Bone marrow (tissue), 2 donors: Measurements from ENCODE around the gene RTKN.
"Not testable (repeated sequence)": the region's sequence is repeated elsewhere in the genome, so short reads cannot be mapped to it uniquely, and the experiment has no call there.

Source experiments
- DNase-seq, 2 donors: peaks; one replicate each; lab custom pipeline; 2025; lab: John Stamatoyannopoulos, UW

The RTKN gene

DNA sequence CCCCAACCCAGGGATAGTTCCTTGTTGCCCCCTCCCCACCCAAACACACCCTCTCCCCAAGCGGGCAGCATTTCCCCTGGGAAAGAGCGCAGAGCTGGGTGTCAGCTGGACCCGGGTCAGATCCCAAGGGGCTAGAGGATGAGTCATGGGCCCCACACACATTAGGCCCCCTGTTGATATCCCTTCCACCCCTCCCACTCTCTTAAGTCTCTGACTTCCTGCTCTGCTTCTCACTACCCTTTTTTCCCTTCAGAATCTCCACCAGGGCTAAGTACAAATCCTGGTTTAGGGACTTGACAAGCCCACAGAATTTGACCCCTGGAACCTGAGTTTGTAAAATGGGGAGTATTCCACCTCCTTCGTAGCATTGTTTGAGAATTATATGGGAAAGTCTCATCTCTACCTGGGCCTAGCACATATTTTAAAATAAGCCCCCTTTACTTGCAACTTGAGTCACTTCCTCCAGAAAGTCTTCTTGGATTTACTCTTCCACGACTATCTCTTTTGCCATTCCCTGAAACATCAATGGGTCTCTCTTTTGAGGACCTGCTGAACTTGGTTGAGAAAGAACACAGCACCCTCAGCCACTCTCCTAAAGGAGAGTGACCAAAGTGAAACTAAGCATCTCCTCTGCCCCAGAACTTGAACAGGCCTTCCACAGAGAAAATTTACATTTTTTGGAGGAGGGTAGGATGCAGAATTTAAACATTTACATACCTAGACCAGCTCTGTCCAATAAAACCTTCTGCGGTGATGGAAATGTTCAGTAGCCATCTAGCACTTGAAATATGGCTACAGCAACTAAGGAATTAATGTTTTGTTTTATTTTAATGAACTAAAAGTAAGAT is 4.7 kb downstream of the RTKN start:
- no peak for DNase-seq

DNA sequence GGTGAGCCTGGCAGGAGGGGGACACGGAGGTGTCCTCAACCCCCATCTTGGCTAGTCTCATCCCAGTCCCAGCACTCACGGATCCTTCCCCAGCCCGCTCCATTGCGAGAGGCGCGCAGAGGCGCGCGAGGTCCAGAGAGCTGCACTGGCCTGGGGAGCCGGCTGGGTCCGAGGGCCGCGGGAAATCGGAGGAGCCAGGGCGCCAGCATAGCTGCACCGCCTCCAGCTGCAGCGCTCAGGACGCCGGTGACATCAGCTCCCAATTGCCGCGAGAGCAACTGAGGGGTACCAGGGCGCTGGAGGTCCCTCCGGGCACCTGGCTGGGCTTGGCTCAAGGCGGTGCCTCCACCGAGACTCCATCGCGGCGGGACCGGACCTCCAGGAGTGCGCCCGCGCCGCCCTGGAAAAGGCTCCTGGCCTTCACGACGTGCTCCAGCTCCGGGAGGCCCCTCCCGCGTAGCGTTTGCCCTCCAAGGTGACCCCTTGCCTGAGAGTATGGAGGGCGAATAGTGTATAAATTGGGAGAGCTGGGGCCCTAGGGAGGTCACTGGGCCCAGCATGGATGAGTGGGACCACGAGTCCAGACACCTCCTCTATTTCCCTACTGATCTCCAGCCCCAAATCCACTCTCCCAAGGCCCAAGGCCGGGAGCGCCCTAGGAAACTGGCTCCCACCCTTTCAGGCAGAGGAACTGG is 5.5 kb downstream of the RTKN start:
- DNase-seq = no peak

DNA sequence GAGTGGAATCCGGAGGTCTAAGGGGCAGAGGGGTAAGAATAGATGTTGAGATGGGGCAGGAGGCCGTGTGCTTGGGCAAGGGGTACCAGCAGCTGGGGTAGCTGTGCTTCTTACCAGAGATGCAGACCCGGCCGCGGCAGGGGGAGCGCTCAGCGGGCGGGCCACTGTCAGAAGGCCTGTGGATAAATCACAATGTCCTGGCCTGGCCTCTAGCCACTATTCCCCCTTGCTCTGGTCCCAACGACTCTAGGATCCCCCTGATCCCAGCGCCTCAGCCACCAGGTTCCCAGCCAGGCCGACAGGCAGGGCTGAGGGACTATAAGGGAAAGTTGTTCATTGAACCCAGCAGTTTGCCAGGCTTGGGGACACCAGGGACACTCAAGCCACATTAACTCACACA is 11.2 kb downstream of the RTKN start:
- no peak for DNase-seq

DNA sequence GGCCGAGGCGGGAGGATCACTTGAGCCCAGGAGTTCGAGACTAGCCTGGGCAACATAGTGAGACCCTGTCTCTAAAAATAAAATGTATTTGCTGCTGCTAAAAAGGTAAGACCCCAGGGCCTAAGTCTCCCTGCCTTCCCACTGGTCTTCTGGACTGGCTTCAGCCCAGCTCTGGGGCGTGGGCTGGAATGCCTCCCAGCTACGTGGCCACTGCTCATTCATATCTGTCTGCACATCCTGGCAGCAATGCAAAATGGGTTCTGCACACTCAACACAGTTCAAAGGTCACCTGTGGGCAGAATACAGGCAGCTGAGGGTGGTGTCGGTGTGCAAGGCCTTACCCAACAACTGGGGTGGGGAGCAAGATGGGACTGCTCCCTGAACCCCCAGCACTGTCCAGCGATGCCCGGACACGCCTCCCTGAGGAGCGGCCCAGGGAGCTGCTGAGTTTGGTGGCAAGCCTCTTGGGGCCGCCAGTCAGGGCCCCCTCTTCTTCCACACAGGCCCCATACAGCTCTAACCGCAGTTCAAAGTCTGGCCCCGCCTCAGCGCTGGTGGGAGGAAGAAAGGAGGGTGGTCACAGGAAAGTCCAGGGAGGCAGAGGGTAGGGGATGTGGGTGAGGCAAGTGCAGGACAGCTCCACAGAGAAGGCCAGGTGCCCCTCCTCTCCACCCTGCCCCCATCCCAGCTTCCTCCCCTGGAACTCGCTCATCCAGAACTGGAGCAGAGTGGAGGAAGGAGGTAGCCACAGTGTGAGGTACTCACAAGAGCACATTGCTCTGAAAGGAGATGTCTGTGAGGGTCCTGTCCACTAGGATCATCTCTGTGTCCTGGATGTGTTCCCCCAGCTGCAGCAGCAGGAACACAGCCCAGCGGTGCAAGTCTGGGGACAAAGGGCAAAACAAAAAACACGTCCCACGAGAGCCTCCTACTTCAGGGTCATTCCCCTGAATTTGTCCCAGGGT is 12.0 kb downstream of the RTKN start:
- DNase-seq = no peak

DNA sequence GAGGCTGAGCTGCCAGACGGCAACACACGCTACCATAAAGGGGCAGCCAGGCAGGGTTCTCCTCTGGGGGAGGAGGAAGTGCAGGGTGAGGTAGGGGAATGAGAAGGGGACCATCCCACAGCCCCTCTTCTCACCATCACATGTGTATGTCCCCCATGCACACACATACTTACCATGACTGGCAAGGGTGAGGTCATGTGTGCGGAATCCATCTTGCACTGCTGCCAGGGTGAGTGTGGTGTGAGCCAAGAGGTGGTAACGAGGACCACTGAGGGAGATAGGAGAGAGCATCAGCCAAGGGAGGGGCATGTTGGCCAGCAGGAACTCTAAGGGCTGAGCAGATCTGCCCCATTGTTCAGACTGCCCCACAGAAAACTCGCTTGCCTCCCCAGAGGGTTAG is 13.1 kb downstream of the RTKN start:
- DNase-seq = no peak

DNA sequence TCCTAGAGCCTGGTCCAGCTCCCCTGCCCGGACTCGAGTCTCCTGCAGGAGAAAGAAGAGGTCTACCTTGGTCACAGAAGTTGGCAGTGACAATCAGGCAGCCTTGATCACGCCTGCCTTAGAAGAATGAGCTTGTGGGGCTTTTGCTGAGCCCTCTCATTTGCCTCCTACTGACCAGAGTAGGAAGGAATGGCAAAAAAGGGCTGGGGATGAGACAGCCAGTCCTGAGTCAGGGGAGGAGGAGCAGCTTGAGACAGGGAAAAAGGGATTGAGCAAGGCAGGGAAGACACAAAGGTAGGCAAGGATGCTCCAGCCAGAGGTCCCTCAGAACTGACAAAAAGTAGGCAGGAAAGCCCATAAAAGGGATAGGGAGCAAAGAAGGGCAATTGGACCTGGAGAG is 14.2 kb downstream of the RTKN start:
- DNase-seq = no peak

DNA sequence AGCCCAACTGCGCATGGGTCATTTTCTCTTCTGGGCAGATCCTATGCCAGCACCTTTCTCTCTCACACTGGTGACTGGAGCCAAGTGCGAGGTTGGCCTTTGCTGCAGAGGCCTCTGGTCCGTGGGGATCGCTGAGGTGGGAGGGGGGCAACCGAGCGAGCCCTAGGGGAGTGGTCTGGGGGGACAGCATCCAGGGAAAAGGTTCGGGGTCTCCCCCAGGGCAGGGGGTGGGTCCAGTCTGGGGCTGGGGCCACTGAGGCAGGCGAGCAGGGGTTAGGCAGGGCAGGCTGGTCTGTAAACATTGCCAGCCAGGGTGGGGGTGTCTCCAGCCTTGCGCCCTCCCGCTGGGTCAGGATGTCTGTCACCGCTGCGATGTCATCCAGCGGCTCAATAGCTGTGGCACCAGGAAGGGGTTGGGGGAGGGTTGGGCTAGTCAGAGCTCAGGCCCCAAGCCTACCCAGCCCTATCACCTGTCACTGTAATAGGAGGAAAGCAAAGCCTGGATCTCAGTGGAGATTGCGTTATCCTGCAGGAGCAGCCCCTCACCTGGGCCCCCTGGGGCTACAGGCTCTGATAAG is 15.5 kb downstream of the RTKN start:
- DNase-seq = no peak

DNA sequence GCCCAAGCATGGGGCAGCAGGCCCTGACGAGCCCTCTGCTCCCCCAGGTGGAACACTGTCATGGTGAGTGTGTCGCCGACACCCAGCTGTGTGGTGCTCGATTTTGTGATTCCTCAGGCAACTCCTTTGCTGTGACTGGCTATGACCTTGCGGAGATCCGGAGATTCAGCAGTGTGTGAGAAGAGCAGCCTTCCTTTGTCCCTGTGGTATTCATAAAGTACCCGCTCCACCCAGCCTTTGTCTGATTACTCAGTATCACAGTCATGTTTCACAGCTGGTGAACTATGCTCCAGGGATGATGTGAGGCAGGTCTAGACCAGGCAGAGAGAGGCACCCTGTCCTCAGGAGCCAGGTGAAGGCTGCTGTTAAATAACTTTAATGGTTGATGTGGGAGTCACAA is 16.2 kb downstream of the RTKN start:
- no peak for DNase-seq

DNA sequence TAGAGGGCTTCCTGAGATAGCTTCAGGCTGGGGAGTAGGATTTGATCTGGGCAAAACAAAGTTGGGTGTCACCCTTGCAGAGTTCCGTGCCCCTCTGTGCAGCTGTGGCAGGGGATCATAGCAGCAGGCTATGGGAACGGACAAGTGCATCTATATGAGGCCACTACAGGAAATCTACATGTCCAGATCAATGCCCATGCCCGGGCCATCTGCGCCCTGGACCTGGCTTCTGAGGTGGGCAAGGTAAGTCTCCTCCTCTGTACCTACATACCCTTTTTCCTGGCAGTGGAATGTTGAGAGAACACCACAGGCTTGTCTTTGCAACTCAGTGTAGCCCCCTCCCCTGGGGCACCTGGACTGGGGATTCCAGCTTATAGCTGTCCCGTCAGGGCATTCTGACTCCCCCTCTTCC is 16.7 kb downstream of the RTKN start:
- no peak for DNase-seq

DNA sequence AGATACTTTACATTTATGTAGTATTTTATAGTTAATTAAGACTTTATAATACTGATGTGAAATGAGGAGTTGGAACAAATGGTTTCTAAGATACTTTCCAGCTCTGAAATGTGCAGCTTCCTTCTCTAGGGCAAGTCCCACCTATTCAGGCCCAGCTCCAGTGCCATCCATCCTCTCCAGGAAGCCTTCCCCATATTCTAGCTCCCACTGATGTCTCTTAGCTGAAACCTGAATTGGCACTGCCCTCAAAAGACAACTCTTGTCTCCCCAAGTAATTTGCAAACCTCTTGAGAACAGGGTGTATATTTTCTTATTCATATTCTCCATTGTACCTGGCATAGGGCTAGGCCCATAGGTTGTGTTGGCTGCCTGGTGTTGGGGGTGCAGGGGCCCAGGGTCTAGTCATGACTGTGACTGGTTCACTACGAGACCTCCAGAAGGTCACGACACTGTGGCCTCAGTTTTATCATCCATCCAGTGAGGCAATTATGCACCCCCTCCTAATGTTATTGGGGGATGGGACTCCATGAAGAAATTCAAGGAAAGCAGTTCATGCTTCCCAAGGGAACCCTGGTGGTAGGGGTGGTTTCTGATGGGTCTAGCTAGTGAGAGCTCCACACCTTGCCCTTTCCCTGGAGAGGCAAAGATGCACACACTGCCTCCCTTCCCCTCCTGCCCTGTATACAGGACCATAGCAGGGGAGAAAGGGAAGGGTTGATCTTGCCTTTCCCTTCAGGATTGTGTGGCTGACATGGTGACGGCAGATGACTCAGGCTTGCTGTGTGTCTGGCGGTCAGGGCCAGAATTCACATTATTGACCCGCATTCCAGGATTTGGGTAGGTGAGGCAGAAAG is 17.4 kb downstream of the RTKN start:
- no peak for DNase-seq

DNA sequence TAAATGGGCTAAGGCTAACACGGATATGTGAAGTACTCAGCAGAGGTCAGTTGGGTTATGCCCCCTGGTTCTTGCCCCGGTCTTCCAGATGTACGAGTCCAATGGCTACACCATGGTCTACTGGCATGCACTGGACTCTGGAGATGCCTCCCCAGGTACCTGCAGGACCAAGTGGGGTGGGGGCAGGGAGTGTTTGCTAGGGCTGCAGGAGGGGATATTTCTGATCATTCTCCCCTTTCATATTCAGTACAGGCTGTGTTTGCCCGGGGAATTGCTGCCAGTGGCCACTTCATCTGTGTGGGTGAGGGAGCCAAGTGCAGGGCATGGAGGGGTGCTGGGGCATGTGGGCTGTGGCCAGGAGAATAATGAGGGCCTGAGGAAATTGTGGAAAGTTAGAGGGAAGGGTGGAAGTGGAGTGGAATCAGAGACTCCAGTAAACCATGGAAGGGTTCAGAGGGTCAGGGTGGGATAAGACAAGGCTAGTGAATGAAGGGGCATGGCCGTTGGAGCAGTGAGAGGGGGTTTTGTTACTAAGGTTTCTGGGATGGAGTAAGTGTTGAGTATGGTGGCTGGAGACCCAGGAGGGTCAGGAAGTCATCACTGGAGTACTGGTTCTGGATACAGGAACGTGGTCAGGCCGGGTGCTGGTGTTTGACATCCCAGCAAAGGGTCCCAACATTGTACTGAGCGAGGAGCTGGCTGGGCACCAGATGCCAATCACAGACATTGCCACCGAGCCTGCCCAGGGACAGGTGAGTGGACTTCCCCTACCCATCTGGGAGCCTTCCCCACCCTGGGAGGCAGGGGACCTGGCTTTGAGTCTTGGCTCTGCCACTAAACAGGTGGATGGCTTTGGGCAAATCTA is 18.3 kb downstream of the RTKN start:
- DNase-seq = no peak

DNA sequence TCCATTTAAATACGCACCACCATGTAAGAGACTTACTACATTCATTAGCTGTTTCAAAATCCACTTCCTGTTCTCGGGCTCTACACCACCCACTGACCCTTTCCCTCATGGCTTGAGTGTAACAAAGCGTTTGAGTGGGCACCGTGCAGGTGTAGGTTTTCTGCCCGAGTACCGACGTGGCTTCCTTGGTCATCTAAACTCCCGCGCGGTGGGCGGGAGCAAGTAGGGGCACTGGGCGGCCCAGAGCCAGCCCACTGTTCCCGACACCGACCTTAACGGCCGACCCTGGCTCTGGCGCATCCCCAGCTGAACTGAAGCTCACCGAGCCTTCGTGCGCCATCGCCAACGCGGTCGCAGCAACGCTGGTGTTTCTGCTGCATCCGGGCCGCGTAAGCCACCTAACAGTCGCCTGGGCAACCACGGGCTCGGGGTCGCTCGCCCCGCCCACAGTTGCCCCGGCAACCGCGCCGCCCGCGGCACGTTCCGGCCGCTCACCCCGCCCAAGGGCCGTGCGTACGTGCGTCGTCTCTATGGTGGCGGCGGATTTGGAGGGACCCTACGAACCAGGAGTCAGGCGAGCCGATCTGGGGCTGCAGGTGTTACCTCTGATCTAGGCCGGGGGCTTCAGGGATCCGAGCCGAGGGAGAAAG is 20.4 kb downstream of the RTKN start, which contains the start of the genes C2orf81 and WDR54:
TSS of gene C2orf81 (minus strand) at position 399 of the 650 bp plus-strand sequence. CDS start at position 340, 59 bp downstream.
TSS of gene WDR54 (plus strand) at position 510 of the 650 bp plus-strand sequence. CDS start 424 bp downstream, outside the sequence.
- DNase-seq = peak; percentile 43 to 71

DNA sequence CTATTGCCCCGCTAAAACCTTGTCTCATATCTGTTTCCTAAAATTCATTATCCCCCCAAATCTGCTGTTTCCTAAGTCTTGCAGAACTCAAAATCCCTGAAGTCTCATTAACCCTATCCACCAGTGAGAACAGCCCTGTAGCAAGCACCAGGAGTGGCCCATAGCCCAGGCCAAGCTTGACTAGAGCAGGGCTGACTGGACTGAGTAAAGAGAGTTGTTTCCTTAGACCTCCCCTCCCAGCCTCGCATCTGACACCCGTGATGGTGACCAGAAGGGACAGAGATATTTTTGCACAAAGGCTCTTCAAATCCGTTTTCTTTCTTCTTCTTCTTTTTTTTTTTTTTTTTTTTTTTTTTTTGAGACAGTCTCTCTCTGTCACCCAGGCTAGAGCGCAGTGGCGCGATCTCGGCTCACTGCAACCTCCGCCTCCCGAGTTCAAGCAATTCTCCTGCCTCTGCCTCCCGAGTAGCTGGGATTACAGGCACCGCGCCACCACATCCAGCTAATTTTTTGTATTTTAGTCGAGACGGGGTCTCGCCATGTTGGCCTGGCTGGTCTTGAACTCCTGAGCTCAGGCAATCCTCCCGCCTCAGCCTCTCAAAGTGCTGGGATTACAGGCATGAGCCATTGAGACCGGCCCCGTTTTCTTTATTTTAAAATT is 21.2 kb downstream of the RTKN start:
- DNase-seq = not testable (repeated sequence)

DNA sequence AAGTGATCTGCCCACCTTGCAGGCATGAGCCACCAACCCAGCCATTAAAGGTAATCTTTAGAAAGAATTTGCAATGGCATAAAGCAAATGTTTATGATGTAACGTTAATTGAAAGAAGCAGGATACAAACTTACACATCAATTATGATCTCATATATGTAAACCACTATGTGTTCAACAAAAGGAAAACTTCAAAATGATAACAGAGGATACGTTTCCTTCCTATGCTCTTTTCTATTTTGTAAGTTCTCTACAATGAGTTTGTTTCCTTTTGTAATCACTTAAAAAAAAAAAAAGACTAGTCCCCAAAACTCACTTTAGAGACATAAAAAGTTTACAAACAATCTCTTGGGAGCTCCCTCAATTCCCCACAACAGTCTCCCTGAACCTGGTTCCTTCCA is 21.7 kb downstream of the RTKN start:
- DNase-seq = no peak

DNA sequence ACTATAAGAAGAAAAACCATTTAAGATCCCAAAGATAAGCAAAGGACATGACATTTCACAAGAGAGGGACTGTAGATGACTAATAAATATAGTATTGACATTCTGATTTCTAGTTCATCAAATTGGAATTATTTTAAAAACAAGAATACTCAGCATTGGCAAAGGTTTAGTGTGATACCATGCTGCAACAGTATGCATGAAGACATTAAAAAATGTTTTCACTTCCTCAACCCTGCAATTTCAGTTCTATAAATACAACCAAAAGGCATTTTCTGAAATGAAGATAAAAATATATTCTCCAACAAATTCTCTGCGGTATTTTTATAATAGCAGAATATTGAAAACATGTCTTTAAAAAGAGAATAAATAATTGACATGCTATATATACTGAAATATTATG is 22.4 kb downstream of the RTKN start:
- DNase-seq = no peak

DNA sequence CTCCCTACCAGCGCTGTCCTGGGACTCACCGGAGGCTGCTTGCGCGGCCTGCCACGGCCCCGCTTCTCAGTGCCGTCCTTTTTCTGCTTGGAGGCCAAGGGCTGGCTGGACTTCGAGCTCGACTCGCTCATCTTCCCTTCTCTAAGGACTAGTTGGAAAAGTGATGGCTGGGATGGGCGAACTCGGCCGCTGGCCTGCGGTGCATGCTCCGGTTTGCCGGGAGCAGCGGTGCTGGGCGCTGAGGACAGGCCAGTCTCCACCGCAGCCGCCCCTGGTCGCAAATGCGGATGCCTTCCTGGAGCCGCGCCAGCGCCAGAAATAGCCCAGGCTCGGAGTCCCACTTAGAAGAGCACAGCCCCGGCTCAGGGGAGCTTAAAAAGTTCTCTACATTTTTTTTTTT is 23.4 kb downstream of the RTKN start:
- no peak for DNase-seq

DNA sequence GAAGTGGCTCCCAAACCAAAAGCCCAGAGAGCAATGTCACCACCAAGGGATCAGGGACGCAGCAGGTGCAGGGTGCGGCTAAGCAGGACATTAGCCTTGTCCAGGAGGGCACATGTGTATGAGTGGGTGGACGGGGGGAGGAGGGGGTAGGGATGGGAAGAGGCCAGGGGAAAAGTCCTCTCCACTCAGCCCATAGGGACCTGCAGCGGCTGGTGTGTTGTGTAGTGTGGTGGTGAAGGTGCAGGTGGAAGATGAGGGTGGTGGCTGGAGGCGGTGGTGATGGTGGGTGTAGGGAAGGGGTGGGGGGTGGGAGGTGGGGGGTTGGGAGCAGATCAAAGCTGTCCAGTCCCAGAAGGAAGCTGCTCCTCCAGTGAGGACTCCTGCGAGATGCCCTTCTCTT is 24.0 kb downstream of the RTKN start:
- DNase-seq = no peak

DNA sequence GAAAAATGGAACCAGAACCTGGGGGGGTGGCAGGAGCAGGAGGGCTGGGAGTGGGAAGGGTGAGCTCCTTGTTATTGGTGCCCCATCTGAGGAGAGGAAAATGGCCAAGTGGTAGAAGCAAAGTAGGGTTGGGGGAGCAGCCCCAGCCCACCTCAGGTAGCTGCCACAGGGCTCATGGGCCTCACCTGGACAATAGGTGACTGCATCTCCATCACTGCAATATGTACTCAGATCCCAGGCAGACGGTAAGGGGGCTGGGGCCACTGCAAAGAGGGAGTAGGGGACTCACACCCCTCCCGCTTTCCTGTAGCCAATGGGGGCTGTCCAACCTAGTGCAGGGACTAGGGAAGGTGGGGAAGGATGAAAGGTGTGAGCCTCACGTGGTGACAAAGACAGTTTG is 24.5 kb downstream of the RTKN start:
- no peak for DNase-seq

DNA sequence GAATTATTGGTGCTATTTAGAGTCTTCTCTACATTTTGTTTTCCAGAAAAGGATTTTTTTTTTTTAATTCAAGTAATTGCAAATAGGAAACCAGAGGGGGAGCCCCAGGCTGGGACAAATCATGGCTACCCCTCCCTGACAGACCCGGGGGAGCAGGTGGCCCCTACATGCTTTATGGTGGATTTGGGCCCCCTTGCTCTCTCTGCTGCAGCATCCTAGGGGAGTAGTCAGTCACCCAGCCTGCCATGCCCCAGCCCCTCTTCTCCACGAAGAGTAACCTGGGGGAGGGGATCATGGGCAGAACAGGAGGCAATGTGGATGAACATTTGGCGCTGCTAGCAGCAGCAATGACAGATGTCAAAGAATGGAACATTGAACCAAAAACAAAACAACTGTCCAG is 25.0 kb downstream of the RTKN start:
- no peak for DNase-seq
